Esophagus muscularis mucosa (tissue), 4 donors: ENCODE results near the gene ACVR2B. TPM values are rescaled to one million over a fixed set of nuclear protein-coding genes. Genes with fewer than 3 reads are reported as not detected.

Experiments used
- DNase-seq: peaks from one replicate; pipeline ENCODE4 v3.0.0-alpha.2; 2017; ENCODE audit errors: extremely low spot score
- H3K27ac ChIP-seq, 4 donors: fragments of 200-600 bp; sonication (generic); replicated peaks in 1 of 4; 1 replicate in 3 of 4; 2 replicates in 1 of 4; pipeline ENCODE4 v1.5.1; 2016 to 2019; ENCODE audit warnings: mild to moderate bottlenecking in 1 of 4
- H3K27me3 ChIP-seq, 4 donors: fragments of 200-600 bp; sonication (generic); one replicate each; pipeline versions ENCODE4 v1.5.1 to v1.6.0; 2016 to 2019
- H3K36me3 ChIP-seq, 4 donors: fragments of 200-600 bp; sonication (generic); one replicate each; pipeline ENCODE4 v1.5.1; 2016 to 2019
- H3K4me1 ChIP-seq, 4 donors: fragments of 200-600 bp; sonication (generic); one replicate each; pipeline ENCODE4 v1.5.1; 2016 to 2019
- H3K4me3 ChIP-seq, 4 donors: fragments of 200-600 bp; sonication (generic); 1 replicate in 2 of 4; 2 replicates in 2 of 4; pipeline ENCODE4 v1.5.1; 2016 to 2019; ENCODE audit warnings: mild to moderate bottlenecking in 4 of 4, moderate library complexity in 1 of 4
- H3K9me3 ChIP-seq, 4 donors: fragments of 200-600 bp; sonication (generic); 1 replicate in 3 of 4; 2 replicates in 1 of 4; pipeline ENCODE4 v1.5.1; 2016 to 2019
- CTCF ChIP-seq, 3 experiments: fragments of 200-600 bp in 2 of 3; fragments of 450-650 bp in 1 of 3; sonication (generic) in 2 of 3; IDR thresholded peaks; one replicate each; pipeline ENCODE4 v1.5.1; 2017 to 2019; ENCODE audit warnings: antibody characterized with exemption in 3 of 3, mild to moderate bottlenecking in 2 of 3, moderate library complexity in 1 of 3
- EP300 ChIP-seq: sonication (generic); formaldehyde crosslinking; IDR thresholded peaks from one replicate; pipeline ENCODE4 v1.6.1; 2017; ENCODE audit warnings: antibody characterized with exemption
- POLR2A ChIP-seq: fragments of 450-650 bp; IDR thresholded peaks from one replicate; pipeline ENCODE4 v1.6.1; 2017; ENCODE audit warnings: antibody characterized with exemption, moderate library complexity, mild to moderate bottlenecking, low read depth
- POLR2AphosphoS5 ChIP-seq, 2 donors: sonication (generic); formaldehyde crosslinking; IDR thresholded peaks; one replicate each; pipeline ENCODE4 v1.6.1; 2017; ENCODE audit warnings: antibody characterized with exemption in 2 of 2
- WGBS: methylation state at CpG from one replicate; pipeline ENCODE4 v1.1.5; 2018; 5-methylcytosine and 5-hydroxymethylcytosine counted together
- intact Hi-C: fragments of 100-400 bp; cut with DNase I; formaldehyde crosslinking; loops from one replicate; pipeline ENCODE4 v1.15.1; 2023
- total RNA-seq, 4 donors: library from RNA; depleted of rRNA; stranded (reverse); fragments of >200 nt; gene quantifications; one replicate each; pipeline versions ENCODE4 v1.1.0 to v1.2.1, GENCODE V29; 2016

Gene ACVR2B
- total RNA-seq, 4 donors from 2014 or later: 3.8 to 9.8 (median 5.9) TPM

- H3K27me3 ChIP-seq: no peaks in the 10 kb centered on the region
- no peaks in the 10 kb centered on the region for H3K36me3 ChIP-seq
- H3K4me3 ChIP-seq: peak overlapping the region; percentile 78 to 94 (median 90)
- intact Hi-C loops: loop anchor here (5.0 kb wide), 1 partner anchor 317 kb away; the partner anchor contains the start of genes ACAA1 and MYD88
- H3K9me3 ChIP-seq: no peaks in the 10 kb centered on the region
- 0% methylated on average over 28 of the region's 78 CpGs for WGBS
- peak overlapping the region; percentile 84 to 92 (median 90) for H3K27ac ChIP-seq
- DNase-seq: no peak
- TF ChIP-seq CTCF (IDR thresholded peaks at IDR 0.05): peak in 1 of 3 experiments; percentile 1
- no peak for TF ChIP-seq EP300
- peaks cover 19 to 51% (median 47%) of the 10 kb centered on the region in 4 donors for H3K4me1 ChIP-seq
Measured at GRCh38 chr3:38454178-38454883, 641 bp downstream of the ACVR2B start.

GRCh38 chr3:38454884-38455638 is 1.4 kb downstream of the ACVR2B start:
- H3K27ac ChIP-seq: peak overlapping the region; percentile 84 to 92 (median 90)
- under 1% methylated on average over 62 of the region's 72 CpGs for WGBS

GRCh38 chr3:38455639-38456430 is 2.1 kb downstream of the ACVR2B start:
- WGBS: 17% methylated on average over 11 of the region's 15 CpGs
- TF ChIP-seq EP300 (no peak), POLR2A (peak; percentile 14), POLR2AphosphoS5 (IDR thresholded peaks at IDR 0.05) (peak in 1 of 2 donors; percentile 49), CTCF (IDR thresholded peaks at IDR 0.05) (no peak)
- peak overlapping the region; percentile 84 to 92 (median 90) for H3K27ac ChIP-seq
- peaks cover 34 to 66% (median 62%) of the 10 kb centered on the region in 4 donors for H3K4me1 ChIP-seq
- H3K27me3 ChIP-seq: no peaks in the 10 kb centered on the region
- no peaks in the 10 kb centered on the region for H3K36me3 ChIP-seq
- no peaks in the 10 kb centered on the region for H3K9me3 ChIP-seq
- no peak for DNase-seq
- peak overlapping the region; percentile 78 to 94 (median 90) for H3K4me3 ChIP-seq
- intact Hi-C loops: no loop called here

More at GRCh38 chr3:38454884-38455638, 1.4 kb downstream of the ACVR2B start:
- no peaks in the 10 kb centered on the region for H3K9me3 ChIP-seq
- intact Hi-C loops: loop anchor here (5.0 kb wide), 1 partner anchor 318 kb away; the partner anchor contains the start of genes ACAA1 and MYD88
- H3K4me1 ChIP-seq: peaks cover 26 to 58% (median 54%) of the 10 kb centered on the region in 4 donors
- TF ChIP-seq POLR2AphosphoS5 (IDR thresholded peaks at IDR 0.05) (peak in 1 of 2 donors; percentile 37), EP300 (no peak), CTCF (IDR thresholded peaks at IDR 0.05) (no peak), POLR2A (no peak)
- no peaks in the 10 kb centered on the region for H3K36me3 ChIP-seq
- no peak for DNase-seq
- H3K27me3 ChIP-seq: no peaks in the 10 kb centered on the region
- peak overlapping the region; percentile 78 to 94 (median 90) for H3K4me3 ChIP-seq

- 83% methylated on average over 9 of the region's 9 CpGs for WGBS
- H3K4me1 ChIP-seq: peaks cover 42 to 74% (median 70%) of the 10 kb centered on the region in 4 donors
Measured at GRCh38 chr3:38457111-38458003, 3.7 kb downstream of the ACVR2B start.

More at GRCh38 chr3:38457111-38458003, 3.7 kb downstream of the ACVR2B start:
- intact Hi-C loops: no loop called here
- TF ChIP-seq CTCF (IDR thresholded peaks at IDR 0.05): no peak
- Histone ChIP-seq H3K9me3 (no peaks in the 10 kb centered on the region), H3K27me3 (no peaks in the 10 kb centered on the region), H3K27ac (no peak overlapping the region), H3K4me3 (no peak overlapping the region), H3K36me3 (no peaks in the 10 kb centered on the region)
- DNase-seq: no peak
